ENCODE results near the gene B4GALT2. TPM values are rescaled to one million over a fixed set of nuclear protein-coding genes. Genes with fewer than 3 reads are reported as not detected.
A peak's percentile ranks its signal among the peaks of the same experiment; 100 is the strongest.

B4GALT2 gene
- total and polyA plus RNA-seq, 10 of the 15 experiments (the other 5 are each of a cell fraction or from before 2014, with no cell fraction given): 0.98 to 61.0 (median 23.4) TPM

GRCh38 chr1:43981135-43981491 is 2.1 kb downstream of the B4GALT2 start:
- TF ChIP-seq RELA (IDR thresholded peaks at IDR 0.05; ENCODE audit: borderline replicate concordance, partially characterized antibody): no peak
- no peak for TF ChIP-seq DPF2 (IDR thresholded peaks at IDR 0.05)
- no peak for TF ChIP-seq BMI1 (IDR thresholded peaks at IDR 0.05; ENCODE audit: borderline replicate concordance)
- TF ChIP-seq RCOR1 (conservative IDR thresholded peaks at IDR 0.05; ENCODE audit: low read depth, low read length): no peak
- TF ChIP-seq IKZF1 (conservative IDR thresholded peaks at IDR 0.05): no peak
- no peak for TF ChIP-seq E2F4 (IDR thresholded peaks at IDR 0.05; ENCODE audit: low read depth, low read length)
- TF ChIP-seq ZBTB33 (IDR thresholded peaks at IDR 0.05): no peak
- TF ChIP-seq SMARCA5 (IDR thresholded peaks at IDR 0.05): no peak
- no peak for TF ChIP-seq HDAC6 (IDR thresholded peaks at IDR 0.05; ENCODE audit: unreplicated experiment)
- no peak for TF ChIP-seq NFIC (IDR thresholded peaks at IDR 0.05; ENCODE audit: low read depth, low read length)
- TF ChIP-seq CREB1 (IDR thresholded peaks at IDR 0.05; ENCODE audit: low read depth): no peak
- Histone ChIP-seq H3K36me3 (ENCODE audit: control insufficient read depth in 2 of 2, insufficient read depth in 2 of 2, low read length in 1 of 2) (peaks cover 4 to 7% of the 10 kb centered on the region in 2 experiments), H4K20me1 (ENCODE audit: control insufficient read depth, insufficient read depth) (no peaks in the 10 kb centered on the region), H2AFZ (ENCODE audit: control insufficient read depth, low read depth, low read length) (no peak overlapping the region), H3K79me2 (ENCODE audit: control insufficient read depth, insufficient read depth, low read length) (peaks cover 31% of the 10 kb centered on the region), H3K27ac (ENCODE audit: control insufficient read depth, insufficient read depth) (no peak overlapping the region), H3K4me1 (ENCODE audit: control insufficient read depth, insufficient read depth, low read length) (peaks cover 22% of the 10 kb centered on the region), H3K9ac (ENCODE audit: control insufficient read depth, insufficient read depth, low read length) (no peak overlapping the region), H3K9me3 (replicated peaks; ENCODE audit: control insufficient read depth, insufficient read depth, low read length) (no peaks in the 10 kb centered on the region), H3K4me2 (ENCODE audit: control insufficient read depth, insufficient read depth) (peak overlapping the region; percentile 96; the same call in 1 of the 2 replicates), H3K4me3 (no peak overlapping the region; the same call in 1 of the 2 replicates), H3K27me3 (replicated peaks in 1 of 2; ENCODE audit: control insufficient read depth in 2 of 2, insufficient read depth in 2 of 2, low read length in 1 of 2) (no peaks in the 10 kb centered on the region)
- WGBS (ENCODE audit: insufficient coverage, insufficient replicate concordance, low lambda C conversion rate, missing lambda C conversion rate): 87% methylated on average over 17 of the region's 20 CpGs
- ChIA-PET RAD21 (ENCODE audit: unreplicated experiment) (no interaction called here), SMC1A (ENCODE audit: uncharacterized antibody, unreplicated experiment) (no interaction called here), POLR2A (no interaction called here), CTCF (no interaction called here)
- in situ Hi-C loops (cut with MboI): no loop called here
- no TSS peak for BruUV-seq (replicated peaks)
- DNase-seq (ENCODE audit: low read depth, low spot score) (no peak), ATAC-seq (no peak), FAIRE-seq (no peak)
- intact Hi-C loops (cut with micrococcal nuclease; ENCODE audit: unreplicated experiment): no loop called here

Measured in GM12878 (cell line).